Astrocyte of the cerebellum (primary cell): ENCODE data around the gene CACNA1E.

Experiments
- DNase-seq: peaks from one replicate; pipeline ENCODE4 v3.0.0-alpha.2; 2011; ENCODE audit warnings: low read depth
- H3K4me3 ChIP-seq: 2 replicates; pipeline ENCODE4 v1.5.1; 2011; ENCODE audit warnings: mild to moderate bottlenecking, low read depth, low read length, moderate library complexity
- in situ Hi-C: cut with HindIII; loops from 2 replicates; pipeline ENCODE4 v1.10.0; 2017; ENCODE audit warnings: low sequenced_read_pairs
- TF ChIP-seq, protein P1 (sequence below): IDR thresholded peaks from 2 replicates; pipeline ENCODE4 v1.5.1; 2012; ENCODE audit warnings: low read length, low read depth, moderate library complexity, mild to moderate bottlenecking; ENCODE audit errors: missing control alignments

CACNA1E gene

DNA sequence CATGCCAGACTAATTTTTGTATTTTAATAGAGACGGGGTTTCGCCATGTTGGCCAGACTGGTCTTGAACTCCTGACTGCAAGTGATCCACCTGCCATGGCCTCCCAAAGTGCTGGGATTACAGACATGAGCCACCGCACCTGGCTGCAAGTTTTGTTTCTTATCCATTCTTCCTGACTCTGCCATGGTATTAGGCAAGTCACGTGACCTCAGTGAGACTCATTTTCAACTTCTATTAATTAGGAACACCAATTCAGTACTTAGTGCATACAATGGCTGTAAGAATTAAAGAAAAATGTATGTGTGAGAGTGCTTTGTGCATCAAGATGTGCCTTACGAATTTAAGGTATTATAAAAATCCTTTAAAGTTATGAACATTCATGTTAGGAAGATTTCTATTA is 111.2 kb downstream of the CACNA1E start:
- DNase-seq, result no peak
- TF ChIP-seq, protein P1, sequence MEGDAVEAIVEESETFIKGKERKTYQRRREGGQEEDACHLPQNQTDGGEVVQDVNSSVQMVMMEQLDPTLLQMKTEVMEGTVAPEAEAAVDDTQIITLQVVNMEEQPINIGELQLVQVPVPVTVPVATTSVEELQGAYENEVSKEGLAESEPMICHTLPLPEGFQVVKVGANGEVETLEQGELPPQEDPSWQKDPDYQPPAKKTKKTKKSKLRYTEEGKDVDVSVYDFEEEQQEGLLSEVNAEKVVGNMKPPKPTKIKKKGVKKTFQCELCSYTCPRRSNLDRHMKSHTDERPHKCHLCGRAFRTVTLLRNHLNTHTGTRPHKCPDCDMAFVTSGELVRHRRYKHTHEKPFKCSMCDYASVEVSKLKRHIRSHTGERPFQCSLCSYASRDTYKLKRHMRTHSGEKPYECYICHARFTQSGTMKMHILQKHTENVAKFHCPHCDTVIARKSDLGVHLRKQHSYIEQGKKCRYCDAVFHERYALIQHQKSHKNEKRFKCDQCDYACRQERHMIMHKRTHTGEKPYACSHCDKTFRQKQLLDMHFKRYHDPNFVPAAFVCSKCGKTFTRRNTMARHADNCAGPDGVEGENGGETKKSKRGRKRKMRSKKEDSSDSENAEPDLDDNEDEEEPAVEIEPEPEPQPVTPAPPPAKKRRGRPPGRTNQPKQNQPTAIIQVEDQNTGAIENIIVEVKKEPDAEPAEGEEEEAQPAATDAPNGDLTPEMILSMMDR, result no peak
- in situ Hi-C loops, result no loop called here
- H3K4me3 ChIP-seq, result no peak overlapping the region

DNA sequence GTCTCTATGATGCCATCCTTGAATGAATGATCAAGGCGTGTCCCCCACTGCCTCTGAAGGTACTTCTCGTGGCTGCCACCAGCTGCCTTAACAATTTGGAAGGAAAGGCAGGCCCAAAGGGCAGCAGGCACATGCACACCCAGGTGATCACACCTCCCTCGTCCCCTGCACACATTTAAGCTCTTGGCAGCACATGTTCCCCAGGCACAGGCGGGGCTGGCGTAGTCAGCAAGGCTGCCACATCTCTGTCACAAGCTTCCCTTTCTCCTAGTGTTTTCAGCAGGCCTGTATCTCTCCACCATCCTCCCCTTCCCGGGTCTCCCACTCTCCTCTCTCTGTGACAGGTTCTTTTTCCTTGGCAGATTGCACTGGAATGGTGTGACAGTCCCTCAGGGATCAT is 111.9 kb downstream of the CACNA1E start:
- TF ChIP-seq, protein P1, result no peak
- in situ Hi-C loops, result no loop called here
- H3K4me3 ChIP-seq, result no peak overlapping the region
- no peak for DNase-seq

DNA sequence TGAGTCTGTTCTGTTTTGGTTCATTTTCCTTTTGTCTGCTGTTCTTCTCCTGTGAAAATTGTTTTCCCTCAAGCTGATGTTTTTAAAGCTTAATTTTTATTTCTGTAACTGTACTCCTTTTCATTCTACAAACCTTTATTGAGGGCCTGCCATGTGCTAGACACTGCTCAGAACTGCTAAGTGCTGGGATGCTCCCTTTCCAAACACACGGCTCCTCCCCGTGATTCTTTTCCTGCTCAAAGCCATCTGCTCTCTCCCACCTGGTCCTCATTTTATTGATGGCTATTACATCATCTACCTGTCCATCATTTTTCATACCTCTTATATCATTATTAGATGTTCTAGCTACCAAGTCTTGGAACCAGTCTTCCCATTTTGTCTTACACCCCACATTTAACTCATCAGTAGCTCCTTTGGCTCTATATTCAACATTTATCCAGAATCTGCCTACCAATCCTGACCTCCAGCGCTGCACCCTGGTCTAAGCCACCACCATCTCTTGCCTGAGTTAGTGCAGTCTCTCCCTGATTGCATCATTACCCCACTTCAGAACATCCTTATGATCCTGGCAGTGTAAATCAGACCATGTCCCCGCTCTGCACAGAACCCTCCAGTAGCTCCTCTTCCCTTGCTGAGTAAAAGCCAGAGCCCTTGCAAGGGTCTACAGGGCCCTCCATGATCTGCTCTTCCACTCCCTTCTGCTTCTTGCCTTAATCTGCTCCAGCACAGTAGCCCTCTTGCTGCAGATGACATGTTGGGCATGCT is 118.1 kb downstream of the CACNA1E start:
- TF ChIP-seq, protein P1, result no peak
- no peak overlapping the region for H3K4me3 ChIP-seq
- in situ Hi-C loops, result no loop called here
- DNase-seq, result no peak

DNA sequence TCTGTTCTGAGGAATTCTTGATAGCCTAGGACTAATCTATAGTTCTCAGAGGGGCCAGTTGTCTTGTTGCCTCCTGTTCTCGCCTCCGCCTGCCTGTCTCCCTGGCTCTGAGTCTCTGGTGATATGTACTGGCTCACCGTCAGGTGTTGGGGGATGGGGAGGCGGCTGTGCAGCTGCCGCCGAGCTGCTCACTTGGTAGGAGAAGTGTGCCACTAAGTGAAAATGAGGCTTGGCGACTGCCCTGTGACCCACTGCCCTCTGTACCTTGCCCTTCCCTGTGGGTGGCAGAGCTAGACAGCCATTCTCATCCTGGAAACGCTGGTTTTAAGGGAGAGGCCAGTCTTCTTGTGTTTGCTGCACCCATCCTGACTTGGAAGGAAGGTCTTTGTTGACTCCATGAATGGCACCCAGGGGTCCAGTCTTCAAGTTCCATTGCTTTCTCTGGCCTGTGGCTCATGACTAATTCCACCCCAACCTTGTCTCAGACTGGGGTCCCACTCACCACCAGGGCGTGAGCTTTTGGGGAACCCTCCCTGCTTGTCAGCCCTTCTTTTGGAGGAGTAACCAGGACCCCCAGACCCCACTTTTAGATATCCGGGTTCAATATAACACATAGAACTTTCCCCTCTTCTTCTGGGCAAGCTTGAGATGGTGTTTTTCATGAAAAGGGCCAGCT is 120.6 kb downstream of the CACNA1E start:
- no peak for DNase-seq
- TF ChIP-seq, protein P1, result no peak
- in situ Hi-C loops, result no loop called here
- H3K4me3 ChIP-seq, result no peak overlapping the region

DNA sequence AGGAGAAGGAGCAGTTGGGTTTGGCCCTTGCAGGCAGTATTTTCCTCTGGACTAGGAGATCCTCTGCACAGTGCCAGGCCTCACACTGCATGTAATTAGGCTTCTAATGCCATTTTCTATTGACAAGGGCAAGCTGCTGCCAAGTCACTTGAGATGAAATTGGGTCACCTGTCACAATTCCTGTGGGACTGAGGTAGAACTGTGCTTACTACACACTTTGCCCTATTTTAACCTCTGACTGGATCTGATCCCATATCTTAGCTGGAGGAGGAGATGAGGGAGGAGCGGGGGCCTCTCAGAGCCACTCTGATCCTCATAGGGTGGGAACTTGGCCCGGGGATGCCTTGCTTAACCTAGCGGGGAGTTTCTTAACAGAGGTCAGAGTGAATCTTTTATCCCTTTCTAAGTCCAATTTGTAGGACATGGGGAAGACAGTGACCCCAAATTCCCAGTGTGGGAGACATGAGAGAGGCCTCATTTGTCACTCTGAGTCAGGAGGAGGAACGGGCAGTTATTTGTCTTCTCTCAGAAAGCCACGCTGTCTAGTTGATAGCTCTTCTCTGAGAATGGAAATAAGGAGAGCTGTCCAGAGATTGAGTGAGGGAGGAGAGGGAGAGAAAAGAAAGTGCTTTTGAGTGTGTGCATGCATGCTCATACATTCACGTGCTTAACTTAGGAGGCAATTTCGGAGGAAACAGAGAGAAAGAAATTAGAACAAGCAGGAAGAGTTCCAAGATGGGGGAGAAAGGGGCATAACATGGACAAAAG is 121.3 kb downstream of the CACNA1E start:
- no peak for DNase-seq
- TF ChIP-seq, protein P1, result no peak
- in situ Hi-C loops, result no loop called here
- no peak overlapping the region for H3K4me3 ChIP-seq

DNA sequence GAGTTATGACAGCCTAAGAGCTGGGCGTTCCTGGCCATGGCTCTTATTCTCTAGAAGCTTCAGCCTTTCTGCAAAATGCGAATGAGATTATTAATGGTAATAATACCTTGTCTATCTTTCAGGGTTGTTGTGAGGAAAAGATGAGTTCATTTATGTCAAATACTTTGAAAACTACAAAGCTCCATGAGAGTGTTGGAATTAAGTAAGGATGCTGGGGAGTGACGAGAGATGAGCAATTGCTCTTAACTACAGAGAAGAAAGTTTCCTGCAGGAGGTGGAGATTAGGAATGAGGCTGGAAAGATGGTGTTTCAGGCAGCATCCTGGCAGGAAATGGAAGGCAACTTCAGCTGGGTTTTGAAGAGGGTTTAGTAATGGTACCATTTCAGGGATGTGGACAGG is 124.2 kb downstream of the CACNA1E start:
- TF ChIP-seq, protein P1, result no peak
- in situ Hi-C loops, result no loop called here
- no peak for DNase-seq
- no peak overlapping the region for H3K4me3 ChIP-seq
